ENCODE measurements around the gene C16orf54. TPM values are rescaled to one million over a fixed set of nuclear protein-coding genes. Genes with fewer than 3 reads are reported as not detected.
A peak's percentile ranks its signal among the peaks of the same experiment; 100 is the strongest.
"Not testable (repeated sequence)": the region's sequence is repeated elsewhere in the genome, so short reads cannot be mapped to it uniquely, and the experiment has no call there.

Gene C16orf54
- total RNA-seq, 1 donor from 2014 or later = 11.2 TPM

DNA sequence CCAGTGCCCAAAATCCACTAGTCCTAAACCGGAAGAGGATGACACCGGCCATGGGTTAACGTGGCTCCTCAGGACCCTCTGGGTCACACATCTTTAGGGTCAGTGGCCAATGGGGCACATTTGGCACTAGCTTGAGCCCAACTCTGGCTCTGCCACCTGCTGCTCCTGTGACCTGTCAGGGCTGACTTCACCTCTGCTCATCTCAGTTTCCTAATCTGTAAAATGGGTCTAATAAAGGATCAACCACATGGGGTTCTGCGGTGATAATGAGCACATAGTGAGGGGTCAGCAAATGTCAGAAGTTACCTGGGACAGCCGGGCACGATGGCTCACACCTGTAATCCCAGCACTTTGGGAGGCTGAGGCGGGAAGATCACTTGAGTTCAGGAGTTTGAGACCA lies 48.4 kb downstream of the C16orf54 start:
- Histone ChIP-seq H3K4me3 (no peak overlapping the region), H3K27ac (no peak overlapping the region), H3K27me3 (ENCODE audit: low read depth) (no peaks in the 10 kb centered on the region), H3K9me3 (no peaks in the 10 kb centered on the region), H3K4me1 (no peaks in the 10 kb centered on the region), H3K36me3 (no peaks in the 10 kb centered on the region)
- TF ChIP-seq, protein P1, sequence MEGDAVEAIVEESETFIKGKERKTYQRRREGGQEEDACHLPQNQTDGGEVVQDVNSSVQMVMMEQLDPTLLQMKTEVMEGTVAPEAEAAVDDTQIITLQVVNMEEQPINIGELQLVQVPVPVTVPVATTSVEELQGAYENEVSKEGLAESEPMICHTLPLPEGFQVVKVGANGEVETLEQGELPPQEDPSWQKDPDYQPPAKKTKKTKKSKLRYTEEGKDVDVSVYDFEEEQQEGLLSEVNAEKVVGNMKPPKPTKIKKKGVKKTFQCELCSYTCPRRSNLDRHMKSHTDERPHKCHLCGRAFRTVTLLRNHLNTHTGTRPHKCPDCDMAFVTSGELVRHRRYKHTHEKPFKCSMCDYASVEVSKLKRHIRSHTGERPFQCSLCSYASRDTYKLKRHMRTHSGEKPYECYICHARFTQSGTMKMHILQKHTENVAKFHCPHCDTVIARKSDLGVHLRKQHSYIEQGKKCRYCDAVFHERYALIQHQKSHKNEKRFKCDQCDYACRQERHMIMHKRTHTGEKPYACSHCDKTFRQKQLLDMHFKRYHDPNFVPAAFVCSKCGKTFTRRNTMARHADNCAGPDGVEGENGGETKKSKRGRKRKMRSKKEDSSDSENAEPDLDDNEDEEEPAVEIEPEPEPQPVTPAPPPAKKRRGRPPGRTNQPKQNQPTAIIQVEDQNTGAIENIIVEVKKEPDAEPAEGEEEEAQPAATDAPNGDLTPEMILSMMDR (IDR thresholded peaks at IDR 0.05) = no peak
- DNase-seq (peak; percentile 4), ATAC-seq (no peak)
- intact Hi-C loops (cut with DNase I) = no loop called here

GRCh38 chr16:29696881-29697331 lies 48.9 kb downstream of the C16orf54 start:
- H3K4me3 ChIP-seq = no peak overlapping the region
- H3K4me1 ChIP-seq = no peaks in the 10 kb centered on the region
- intact Hi-C loops (cut with DNase I) = no loop called here
- H3K27me3 ChIP-seq (ENCODE audit: low read depth) = no peaks in the 10 kb centered on the region
- TF ChIP-seq, protein P1 (IDR thresholded peaks at IDR 0.05) = no peak
- H3K36me3 ChIP-seq = no peaks in the 10 kb centered on the region
- peak; percentile 24 for DNase-seq
- ATAC-seq = no peak
- H3K9me3 ChIP-seq = no peaks in the 10 kb centered on the region
- no peak overlapping the region for H3K27ac ChIP-seq

GRCh38 chr16:29695675-29696074 lies 50.1 kb downstream of the C16orf54 start:
- intact Hi-C loops (cut with DNase I); H3K27me3 ChIP-seq (ENCODE audit: low read depth); H3K36me3 ChIP-seq; H3K4me3 ChIP-seq; ATAC-seq; H3K4me1 ChIP-seq; H3K27ac ChIP-seq; H3K9me3 ChIP-seq: not testable (repeated sequence)
- DNase-seq = peak; percentile 5

DNA sequence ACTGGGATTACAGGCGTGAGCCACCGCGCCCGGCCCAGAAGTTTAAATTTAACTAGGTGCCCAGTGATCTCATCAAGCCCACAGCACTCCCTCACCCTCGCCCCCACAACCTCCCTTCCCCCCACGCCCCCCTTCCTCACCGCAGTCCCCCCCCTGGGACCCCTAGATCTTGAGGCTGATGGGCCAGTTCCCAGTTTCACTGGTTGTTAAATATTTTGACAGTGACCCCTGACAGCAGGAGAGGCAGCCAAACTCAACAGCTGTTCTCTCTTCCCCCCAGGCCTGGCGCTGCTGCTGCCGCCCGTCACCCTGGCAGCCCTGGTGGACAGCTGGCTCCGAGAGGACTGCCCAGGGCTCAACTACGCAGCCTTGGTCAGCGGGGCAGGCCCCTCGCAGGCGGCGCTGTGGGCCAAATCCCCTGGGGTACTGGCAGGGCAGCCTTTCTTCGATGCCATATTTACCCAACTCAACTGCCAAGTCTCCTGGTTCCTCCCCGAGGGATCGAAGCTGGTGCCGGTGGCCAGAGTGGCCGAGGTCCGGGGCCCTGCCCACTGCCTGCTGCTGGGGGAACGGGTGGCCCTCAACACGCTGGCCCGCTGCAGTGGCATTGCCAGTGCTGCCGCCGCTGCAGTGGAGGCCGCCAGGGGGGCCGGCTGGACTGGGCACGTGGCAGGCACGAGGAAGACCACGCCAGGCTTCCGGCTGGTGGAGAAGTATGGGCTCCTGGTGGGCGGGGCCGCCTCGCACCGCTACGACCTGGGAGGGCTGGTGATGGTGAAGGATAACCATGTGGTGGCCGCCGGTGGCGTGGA lies 51.2 kb downstream of the C16orf54 start:
- H3K9me3 ChIP-seq = no peaks in the 10 kb centered on the region
- H3K4me1 ChIP-seq = no peaks in the 10 kb centered on the region
- DNase-seq (peak; percentile 45), ATAC-seq (peak; percentile 25 to 42)
- H3K4me3 ChIP-seq = no peak overlapping the region
- TF ChIP-seq, protein P1 (IDR thresholded peaks at IDR 0.05) = no peak
- peak overlapping the region; percentile 48 for H3K27ac ChIP-seq
- no peaks in the 10 kb centered on the region for H3K27me3 ChIP-seq (ENCODE audit: low read depth)
- no peaks in the 10 kb centered on the region for H3K36me3 ChIP-seq
- intact Hi-C loops (cut with DNase I) = no loop called here

GRCh38 chr16:29692606-29693005 lies 53.2 kb downstream of the C16orf54 start:
- H3K27me3 ChIP-seq (ENCODE audit: low read depth); intact Hi-C loops (cut with DNase I); H3K4me1 ChIP-seq; ATAC-seq; H3K4me3 ChIP-seq; H3K36me3 ChIP-seq; H3K9me3 ChIP-seq; H3K27ac ChIP-seq: not testable (repeated sequence)
- DNase-seq = peak; percentile 18

Other genes starting within 250 kb of the C16orf54 start
- gene NPIPB12, start 239.6 kb downstream of the C16orf54 start, total RNA-seq = 53.1 TPM
- gene SPN, start 82.7 kb downstream of the C16orf54 start, total RNA-seq = 109 TPM
- 11.0 TPM for gene QPRT, start 66.8 kb downstream of the C16orf54 start, total RNA-seq
- not detected for gene ZG16, start 32.3 kb upstream of the C16orf54 start, total RNA-seq
- 21.8 TPM for gene KIF22, start 44.8 kb upstream of the C16orf54 start, total RNA-seq
- gene MAZ, start 60.5 kb upstream of the C16orf54 start, total RNA-seq = 169 TPM
- 3.2 TPM for gene PRRT2, start 66.2 kb upstream of the C16orf54 start, total RNA-seq
- 18.1 TPM for gene PAGR1, start 70.2 kb upstream of the C16orf54 start, total RNA-seq
- gene MVP, start 74.5 kb upstream of the C16orf54 start, total RNA-seq = 248 TPM
- gene CDIPT, start 117.2 kb upstream of the C16orf54 start, total RNA-seq = 75.4 TPM
- gene SEZ6L2, start 153.6 kb upstream of the C16orf54 start, total RNA-seq = 10.7 TPM
- 1.6 TPM for gene ASPHD1, start 154.5 kb upstream of the C16orf54 start, total RNA-seq
- 22.3 TPM for gene KCTD13, start 180.2 kb upstream of the C16orf54 start, total RNA-seq
- gene TMEM219, start 216.1 kb upstream of the C16orf54 start, total RNA-seq = 148 TPM
- 66.2 TPM for gene TAOK2, start 227.9 kb upstream of the C16orf54 start, total RNA-seq
- 22.1 TPM for gene HIRIP3, start 249.6 kb upstream of the C16orf54 start, total RNA-seq

Data from lower lobe of right lung (tissue), 2 donors.